NCI-H526 (cell line): ENCODE measurements around the gene SFMBT1.

Source experiments
- DNase-seq, 2 experiments: peaks; one replicate each; lab custom pipeline; 2025; lab: John Stamatoyannopoulos, UW

Gene SFMBT1

GRCh38 chr3:53045518-53046170 is at the start of gene SFMBT1:
Gene SFMBT1 (minus strand): TSS chr3:53046073. CDS start chr3:52969128, 76,945 bp downstream.
- peak in 1 of 2 experiments; percentile 83 for DNase-seq

GRCh38 chr3:53092942-53093341 is 47.1 kb upstream of the SFMBT1 start:
- DNase-seq: no peak

DNA sequence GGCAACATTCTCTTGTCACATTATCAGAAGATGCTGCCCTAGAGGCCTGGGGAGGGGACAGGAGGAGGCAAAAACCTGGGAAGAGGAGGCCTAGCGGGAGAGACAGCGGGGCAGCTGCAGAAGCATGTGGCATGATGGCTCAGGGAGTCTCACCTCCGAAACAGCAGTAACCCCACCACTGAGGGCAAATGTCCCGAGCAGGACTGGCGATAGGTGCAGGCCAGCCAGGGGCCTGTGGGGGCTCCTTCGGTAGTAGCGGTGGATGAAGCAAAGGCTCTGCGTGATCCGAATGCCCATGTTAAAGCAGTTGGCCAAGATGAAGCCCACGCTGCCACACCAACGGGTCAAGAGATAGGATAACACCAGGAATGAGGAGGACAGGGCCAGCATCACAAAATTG is 46.3 kb upstream of the SFMBT1 start:
- no peak for DNase-seq

DNA sequence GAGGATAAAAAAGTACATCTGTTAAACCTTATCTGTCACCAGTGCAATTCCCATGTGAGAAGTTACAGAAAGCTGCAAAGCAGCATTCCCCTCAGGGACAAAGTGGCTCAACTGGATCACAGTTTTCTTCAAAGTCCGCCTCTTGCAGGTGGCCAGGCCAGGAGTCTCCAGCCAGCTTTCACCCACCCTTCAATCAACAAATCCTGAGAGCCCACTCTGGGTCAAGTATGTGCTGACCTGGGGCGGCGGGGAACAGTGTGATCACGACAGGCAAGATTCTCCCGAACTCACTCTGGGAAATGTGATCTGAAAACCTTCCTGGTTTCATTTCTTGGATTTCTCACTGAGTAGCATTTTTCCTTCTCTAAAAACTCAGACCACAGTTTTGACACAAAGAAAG is 45.1 kb upstream of the SFMBT1 start:
- no peak for DNase-seq

DNA sequence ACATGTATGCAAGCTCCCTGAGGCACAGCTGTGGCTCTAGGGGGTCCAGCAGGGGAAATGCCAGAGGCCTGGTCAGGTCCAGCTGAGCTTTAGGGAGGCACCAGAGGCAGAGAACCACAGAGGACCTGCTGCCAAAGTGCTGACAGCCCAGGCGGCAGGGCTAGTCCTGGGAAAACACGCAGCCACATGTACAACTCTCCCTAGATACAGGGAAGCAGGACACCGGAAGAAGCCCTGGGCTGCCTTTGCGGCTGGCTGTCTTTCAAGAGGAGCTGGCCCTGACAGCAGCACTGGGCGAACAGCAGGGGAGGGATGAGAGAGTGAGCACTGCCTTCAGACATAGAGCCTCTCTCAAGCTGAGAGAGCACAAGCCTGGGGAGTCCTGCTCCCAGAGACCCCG is 43.6 kb upstream of the SFMBT1 start:
- no peak for DNase-seq

DNA sequence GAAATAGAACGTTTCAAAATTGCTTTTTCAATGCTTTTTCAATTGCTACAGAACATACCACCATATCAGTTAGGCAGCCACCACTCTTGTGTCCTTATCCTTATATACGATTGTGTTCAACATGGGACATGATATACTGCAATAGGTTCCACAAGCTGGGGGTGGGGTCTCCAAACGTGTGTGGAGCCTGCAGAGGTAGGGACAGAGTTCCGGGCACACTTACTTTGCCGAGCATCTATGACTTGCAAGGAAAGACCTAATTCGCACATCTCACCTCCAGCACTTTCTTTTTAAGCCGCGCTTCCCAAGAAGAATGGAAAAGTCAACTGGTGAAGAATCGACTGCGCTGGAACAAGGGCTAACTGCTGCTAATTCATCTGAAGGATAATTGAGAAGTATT is 39.6 kb upstream of the SFMBT1 start:
- no peak for DNase-seq

GRCh38 chr3:53084310-53085001 is 38.6 kb upstream of the SFMBT1 start:
- no peak for DNase-seq

DNA sequence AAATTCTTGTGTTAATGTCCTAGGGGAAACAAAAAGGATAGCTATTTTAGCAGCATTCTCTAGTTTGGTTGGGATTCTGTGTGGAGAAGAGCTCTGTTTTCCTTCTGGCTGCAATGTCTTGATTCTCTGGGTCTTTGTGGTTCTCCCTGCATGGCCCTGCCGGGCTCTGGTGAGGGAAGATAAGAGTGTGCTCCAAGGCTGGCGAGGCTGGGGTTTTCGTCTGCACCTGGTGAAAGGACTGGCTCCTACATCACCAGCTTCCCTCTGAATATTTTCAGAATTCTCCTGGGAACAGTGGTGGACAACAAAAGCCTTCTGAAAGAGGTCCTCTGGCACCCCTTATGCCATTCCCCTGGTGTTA is 38.1 kb upstream of the SFMBT1 start:
- DNase-seq: no peak

DNA sequence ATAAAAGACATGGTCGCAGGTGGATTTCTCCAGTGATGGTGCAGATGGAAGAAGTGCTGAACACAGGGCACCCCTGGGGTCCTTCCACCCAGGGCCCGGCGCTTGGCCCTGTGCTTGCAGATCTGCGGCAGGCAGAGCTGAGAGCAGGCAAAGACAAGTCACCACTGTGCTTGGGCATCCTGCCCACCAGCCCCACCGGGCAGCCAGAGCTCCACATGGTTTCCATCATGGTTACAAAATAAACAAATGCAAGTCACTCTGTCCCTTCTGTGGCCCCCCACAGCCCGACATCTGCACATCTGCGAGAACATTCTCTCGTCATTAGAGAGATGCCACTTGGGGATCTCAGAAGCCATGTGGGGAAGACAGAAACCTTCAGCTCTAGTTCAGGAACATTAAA is 37.6 kb upstream of the SFMBT1 start:
- no peak for DNase-seq

DNA sequence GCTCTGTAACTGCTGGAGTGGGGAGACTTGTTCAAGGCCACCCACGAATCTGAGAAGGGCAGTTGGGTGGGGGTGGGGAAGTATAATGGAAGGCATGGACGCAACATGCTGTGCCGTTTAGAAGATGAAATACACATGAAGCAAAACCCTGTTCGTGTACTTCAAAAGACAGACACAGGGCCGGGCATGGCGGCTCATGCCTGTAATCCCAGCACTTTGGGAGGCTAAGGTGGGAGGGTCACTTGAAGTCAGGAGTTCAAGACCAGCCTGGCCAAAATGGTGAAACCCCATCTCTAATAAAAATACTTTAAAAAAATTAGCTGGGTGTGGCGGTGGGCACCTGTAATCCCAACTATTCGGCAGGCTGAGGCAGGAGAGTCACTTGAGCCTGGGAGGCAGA is 36.9 kb upstream of the SFMBT1 start:
- no peak for DNase-seq

- no peak for DNase-seq
Measured at GRCh38 chr3:53081318-53081717, 35.4 kb upstream of the SFMBT1 start.

GRCh38 chr3:53080612-53081205 is 34.8 kb upstream of the SFMBT1 start:
- DNase-seq: no peak

DNA sequence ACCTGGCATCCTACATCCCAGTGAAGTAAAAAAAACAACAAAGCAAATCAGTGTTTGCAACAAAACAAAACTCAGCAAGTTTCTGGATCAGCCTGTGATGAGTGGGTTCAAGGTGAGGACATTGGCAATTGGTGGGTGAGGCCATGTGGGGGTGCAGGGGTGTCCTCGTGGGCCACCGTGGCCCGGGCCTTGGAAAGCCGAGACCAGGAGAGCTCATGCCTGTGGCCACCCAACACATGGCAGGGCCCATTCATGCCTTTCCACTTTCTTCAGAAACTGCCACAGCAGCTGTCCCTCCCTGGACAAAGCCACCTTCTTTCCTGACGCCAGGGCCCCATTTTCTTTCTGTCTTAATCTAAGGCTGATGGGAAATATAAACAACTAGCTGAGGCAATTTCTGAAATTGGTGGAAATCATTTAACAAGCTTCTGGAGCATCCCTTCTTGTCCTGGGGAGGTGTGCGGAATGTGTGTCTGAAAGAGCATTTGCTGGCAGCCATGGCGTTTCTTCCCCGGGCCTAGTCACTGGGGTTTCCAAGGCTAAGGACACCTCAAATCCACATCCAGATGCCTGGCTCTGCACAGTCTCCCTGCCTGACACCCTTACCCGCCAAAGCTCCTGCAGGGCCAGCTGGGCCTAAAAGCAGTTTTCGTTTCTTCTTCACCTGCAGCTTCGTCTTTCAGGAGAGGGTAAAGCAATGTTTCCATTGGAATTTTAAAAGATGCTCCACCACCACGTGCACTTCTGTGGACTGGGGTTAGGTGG is 34.1 kb upstream of the SFMBT1 start:
- no peak for DNase-seq

DNA sequence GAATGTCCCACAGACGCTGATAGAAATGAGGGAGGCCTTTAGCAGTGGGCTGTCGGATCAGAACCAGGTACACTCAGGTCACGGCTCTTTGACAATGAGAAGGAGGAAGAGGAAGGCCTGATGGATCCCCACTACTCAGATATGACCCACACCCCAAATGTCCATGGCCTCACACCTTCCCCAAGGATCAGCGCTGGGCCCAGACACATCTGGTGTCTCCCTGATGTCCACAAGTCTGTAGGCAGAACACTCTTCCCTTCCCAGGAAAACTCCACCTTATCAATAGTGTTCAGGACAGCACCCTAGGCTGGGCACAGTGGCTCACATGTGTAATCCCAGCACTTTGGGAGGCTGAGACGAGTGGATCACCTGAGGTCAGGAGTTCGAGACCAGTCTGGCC is 33.3 kb upstream of the SFMBT1 start:
- DNase-seq: no peak

DNA sequence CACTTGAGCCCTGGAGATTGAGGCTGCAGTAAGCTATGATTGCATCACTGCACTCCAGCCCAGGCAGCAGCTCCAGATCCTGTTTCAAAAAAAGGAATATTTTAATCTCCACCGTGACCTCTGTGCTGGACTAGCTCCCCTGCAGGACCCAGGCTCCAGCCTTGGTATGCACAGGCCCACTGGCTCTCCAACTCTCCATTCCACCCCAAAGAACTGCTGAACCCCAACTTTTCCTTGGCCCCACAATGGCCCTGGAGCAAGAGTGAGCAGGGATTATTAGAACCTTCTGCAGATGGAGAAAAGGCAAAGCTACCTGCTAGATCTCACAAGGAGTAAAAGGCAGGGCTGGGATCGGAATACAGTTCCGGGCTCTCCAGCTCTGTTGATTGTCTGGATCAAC is 32.8 kb upstream of the SFMBT1 start:
- DNase-seq: no peak

- no peak for DNase-seq
Measured at GRCh38 chr3:53077476-53078220, 31.8 kb upstream of the SFMBT1 start.

DNA sequence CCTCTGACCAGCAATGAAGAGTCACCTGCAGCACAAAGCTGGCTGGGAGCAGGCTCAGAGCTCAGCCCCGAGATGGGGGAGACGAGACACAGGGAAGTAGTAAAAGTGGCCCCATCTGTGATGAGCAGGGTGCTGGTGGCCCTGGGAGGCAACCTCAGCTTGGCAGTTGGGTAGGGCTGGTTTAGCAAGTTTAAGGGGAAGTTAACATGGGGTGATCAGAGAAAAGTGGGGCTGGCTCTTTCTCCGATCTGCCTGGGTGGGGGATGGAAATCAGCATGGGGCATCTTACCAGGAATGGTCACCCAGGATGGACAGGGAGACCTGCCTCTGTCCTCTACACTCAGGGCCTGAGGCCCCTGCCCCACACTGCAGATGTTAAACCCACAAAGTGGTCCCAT is 29.9 kb upstream of the SFMBT1 start:
- no peak for DNase-seq

GRCh38 chr3:53074761-53075742 is 29.2 kb upstream of the SFMBT1 start:
- no peak for DNase-seq

- DNase-seq: no peak
Measured at GRCh38 chr3:53074366-53074696, 28.5 kb upstream of the SFMBT1 start.

GRCh38 chr3:53073553-53074365 is 27.9 kb upstream of the SFMBT1 start:
- peak in 1 of 2 experiments; percentile 37 for DNase-seq
